Tibial artery (tissue), 4 donors: ENCODE data around the gene GATA5.

Experiments
- DNase-seq, 2 donors: peaks; one replicate each; pipeline ENCODE4 v3.0.0-alpha.2; 2019
- H3K27ac ChIP-seq, 2 donors: fragments of 200-600 bp; sonication (generic) in 1 of 2; 1 replicate in 1 of 2; 2 replicates in 1 of 2; pipeline ENCODE4 v1.5.1; 2018 to 2019; ENCODE audit warnings: mild to moderate bottlenecking in 1 of 2
- H3K27me3 ChIP-seq, 2 donors: fragments of 200-600 bp; sonication (generic) in 1 of 2; one replicate each; pipeline versions ENCODE4 v1.5.1 to v1.6.0; 2016 to 2019
- H3K36me3 ChIP-seq, 3 donors: fragments of 200-600 bp; sonication (generic) in 2 of 3; one replicate each; pipeline ENCODE4 v1.5.1; 2016 to 2019; ENCODE audit warnings: mild to moderate bottlenecking in 2 of 3
- H3K4me1 ChIP-seq, 4 donors: fragments of 200-600 bp; sonication (generic) in 2 of 4; 1 replicate in 3 of 4; 2 replicates in 1 of 4; pipeline ENCODE4 v1.5.1; 2016 to 2019
- H3K4me3 ChIP-seq, 2 donors: fragments of 200-600 bp; sonication (generic) in 1 of 2; 1 replicate in 1 of 2; 2 replicates in 1 of 2; pipeline ENCODE4 v1.5.1; 2018 to 2019; ENCODE audit warnings: mild to moderate bottlenecking in 2 of 2
- H3K9me3 ChIP-seq, 3 donors: fragments of 200-600 bp; sonication (generic) in 1 of 3; one replicate each; pipeline ENCODE4 v1.5.1; 2016 to 2019
- CTCF ChIP-seq, 2 experiments: fragments of 200-600 bp in 1 of 2; fragments of 450-650 bp in 1 of 2; IDR thresholded peaks; one replicate each; pipeline ENCODE4 v1.5.1; 2017 to 2019; ENCODE audit warnings: antibody characterized with exemption in 2 of 2, mild to moderate bottlenecking in 1 of 2, moderate library complexity in 1 of 2
- intact Hi-C: fragments of 100-400 bp; cut with DNase I; formaldehyde crosslinking; loops from one replicate; pipeline ENCODE4 v1.15.0; 2023; ENCODE audit warnings: low total_unique reads

The GATA5 gene

GRCh38 chr20:62475772-62476055 lies at the start of gene GATA5:
GATA5 (minus strand) TSS chr20:62475995; CDS start chr20:62475521, 474 bp downstream.
- H3K4me3 ChIP-seq: peak within 1 kb of the TSS; percentile 10 to 36
- DNase-seq: no peak
- peaks cover 0 to 29% (median 21%) of the 10 kb centered on the region in 4 donors for H3K4me1 ChIP-seq
- H3K27me3 ChIP-seq: peaks cover 0 to 91% of the 10 kb centered on the region in 2 donors
- no peak within 1 kb of the TSS for H3K27ac ChIP-seq
- intact Hi-C loops: no loop called here
- no peak for TF ChIP-seq CTCF (IDR thresholded peaks at IDR 0.05)
- no peaks in the 10 kb centered on the region for H3K9me3 ChIP-seq
- no peaks in the 10 kb centered on the region for H3K36me3 ChIP-seq

GRCh38 chr20:62525014-62525413 lies 49.2 kb upstream of the GATA5 start:
- no peaks in the 10 kb centered on the region for H3K9me3 ChIP-seq
- intact Hi-C loops: no loop called here
- no peak for DNase-seq
- TF ChIP-seq CTCF (IDR thresholded peaks at IDR 0.05): no peak
- no peaks in the 10 kb centered on the region for H3K36me3 ChIP-seq
- no peaks in the 10 kb centered on the region for H3K4me1 ChIP-seq
- H3K27ac ChIP-seq: no peak overlapping the region
- peaks cover 0 to 62% of the 10 kb centered on the region in 2 donors for H3K27me3 ChIP-seq
- H3K4me3 ChIP-seq: no peak overlapping the region

- intact Hi-C loops: no loop called here
- Histone ChIP-seq H3K27ac (no peak overlapping the region), H3K4me3 (no peak overlapping the region), H3K4me1 (no peaks in the 10 kb centered on the region), H3K27me3 (peaks cover 0 to 62% of the 10 kb centered on the region in 2 donors), H3K36me3 (no peaks in the 10 kb centered on the region), H3K9me3 (no peaks in the 10 kb centered on the region)
- no peak for DNase-seq
- TF ChIP-seq CTCF (IDR thresholded peaks at IDR 0.05): no peak
Observed at GRCh38 chr20:62524505-62524911, 48.7 kb upstream of the GATA5 start.

GRCh38 chr20:62523473-62524203 lies 47.8 kb upstream of the GATA5 start:
- H3K4me3 ChIP-seq: no peak overlapping the region
- DNase-seq: no peak
- H3K27me3 ChIP-seq: peaks cover 0 to 66% of the 10 kb centered on the region in 2 donors
- H3K36me3 ChIP-seq: no peaks in the 10 kb centered on the region
- no peak overlapping the region for H3K27ac ChIP-seq
- H3K9me3 ChIP-seq: no peaks in the 10 kb centered on the region
- intact Hi-C loops: no loop called here
- no peak for TF ChIP-seq CTCF (IDR thresholded peaks at IDR 0.05)
- no peaks in the 10 kb centered on the region for H3K4me1 ChIP-seq

- H3K4me3 ChIP-seq: no peak overlapping the region
- no peak for DNase-seq
- no peak for TF ChIP-seq CTCF (IDR thresholded peaks at IDR 0.05)
- H3K4me1 ChIP-seq: no peaks in the 10 kb centered on the region
- no peak overlapping the region for H3K27ac ChIP-seq
- intact Hi-C loops: no loop called here
- H3K9me3 ChIP-seq: no peaks in the 10 kb centered on the region
- no peaks in the 10 kb centered on the region for H3K36me3 ChIP-seq
- H3K27me3 ChIP-seq: peaks cover 0 to 73% of the 10 kb centered on the region in 2 donors
Observed at GRCh38 chr20:62522748-62523396, 47.1 kb upstream of the GATA5 start.
